H1 (cell line): Measurements from ENCODE around the gene TPRN. TPM values are rescaled to one million over a fixed set of nuclear protein-coding genes. Genes with fewer than 3 reads are reported as not detected.

Source experiments
- CTCF ChIA-PET: fragments of 300-600 bp; sonication (Branson Sonifier 250); formaldehyde crosslinking; loops from one replicate; lab custom pipeline; 2021; ENCODE audit not compliant: partially characterized antibody; lab: Charles Lee
- POLR2A ChIA-PET: fragments of 300-600 bp; sonication (Branson Sonifier 250); formaldehyde crosslinking; loops from one replicate; lab custom pipeline; 2021; ENCODE audit warnings: inconsistent platforms; ENCODE audit not compliant: partially characterized antibody; lab: Charles Lee
- DNase-seq, 2 experiments: peaks; one replicate each; pipeline versions ENCODE4 v3.0.0 to v3.0.0-alpha.2; 2010 to 2022; ENCODE audit warnings: low spot score in 2 of 2, low read depth in 1 of 2, mixed read lengths in 1 of 2
- FAIRE-seq: peaks from 2 replicates; lab custom pipeline; 2011; peaks lifted over from hg19 to GRCh38; lab: Jason Lieb, UNC
- H2AFZ ChIP-seq: 2 replicates; pipeline ENCODE4 v1.8.1; 2012; ENCODE audit warnings: low read length, inconsistent platforms
- H2AK5ac ChIP-seq: 2 replicates; pipeline ENCODE4 v1.6.1; 2013; ENCODE audit warnings: low read depth, low read length
- H2BK120ac ChIP-seq: replicated peaks from 2 replicates; pipeline ENCODE3; 2013; ENCODE audit warnings: low read depth, low read length, inconsistent platforms
- H2BK12ac ChIP-seq: 2 replicates; pipeline ENCODE4 v1.6.1; 2013; ENCODE audit warnings: low read depth, low read length
- H2BK15ac ChIP-seq: 2 replicates; pipeline ENCODE4 v1.6.1; 2013; ENCODE audit warnings: low read length
- H2BK20ac ChIP-seq: 2 replicates; pipeline ENCODE4 v1.6.1; 2013; ENCODE audit warnings: low read length
- H2BK5ac ChIP-seq: 2 replicates; pipeline ENCODE4 v1.6.1; 2013; ENCODE audit warnings: low read depth, low read length
- H3K14ac ChIP-seq: 2 replicates; pipeline ENCODE4 v1.6.1; 2013; ENCODE audit warnings: inconsistent platforms; ENCODE audit not compliant: insufficient read length
- H3K18ac ChIP-seq: 2 replicates; pipeline ENCODE4 v1.6.1; 2013; ENCODE audit warnings: low read length; ENCODE audit errors: extremely low read depth
- H3K23ac ChIP-seq: 2 replicates; pipeline ENCODE4 v1.6.1; 2013; ENCODE audit warnings: inconsistent platforms; ENCODE audit not compliant: insufficient read length
- H3K23me2 ChIP-seq: 2 replicates; pipeline ENCODE4 v1.6.1; 2013; ENCODE audit warnings: low read depth, low read length
- H3K27ac ChIP-seq: 2 replicates; pipeline ENCODE4 v1.6.1; 2011; ENCODE audit warnings: low read depth, low read length, inconsistent platforms
- H3K27me3 ChIP-seq, 4 experiments: replicated peaks in 1 of 4; 1 replicate in 1 of 4; 2 replicates in 3 of 4; pipeline versions ENCODE4 v1.6.1 to v1.8.1; 2011 to 2013; ENCODE audit warnings: low read length in 3 of 4, mild to moderate bottlenecking in 3 of 4, inconsistent platforms in 2 of 4, mixed read lengths in 2 of 4, moderate library complexity in 1 of 4; ENCODE audit not compliant: control insufficient read depth in 3 of 4, insufficient read depth in 3 of 4; ENCODE audit errors: extremely low read depth in 1 of 4
- H3K36me3 ChIP-seq, 4 experiments: 2 replicates each; pipeline versions ENCODE4 v1.6.1 to v1.8.1; 2011 to 2013; ENCODE audit warnings: mild to moderate bottlenecking in 4 of 4, low read length in 3 of 4, moderate library complexity in 2 of 4, control low read depth in 1 of 4, inconsistent platforms in 1 of 4; ENCODE audit not compliant: insufficient read depth in 4 of 4, control insufficient read depth in 2 of 4
- H3K4ac ChIP-seq: replicated peaks from 2 replicates; pipeline ENCODE3; 2013; ENCODE audit warnings: low read length, low read depth, mixed read lengths, inconsistent platforms; ENCODE audit not compliant: insufficient read length
- H3K4me1 ChIP-seq, 4 experiments: replicated peaks in 1 of 4; 1 replicate in 1 of 4; 2 replicates in 3 of 4; pipeline versions ENCODE4 v1.6.1 to v1.8.1; 2011 to 2013; ENCODE audit warnings: low read length in 3 of 4, inconsistent platforms in 2 of 4, mixed read lengths in 1 of 4; ENCODE audit not compliant: insufficient read depth in 4 of 4, control insufficient read depth in 3 of 4
- H3K4me2 ChIP-seq, 2 experiments: 2 replicates each; pipeline versions ENCODE4 v1.6.1 to v1.8.1; 2011 to 2013; ENCODE audit warnings: low read depth in 2 of 2, low read length in 2 of 2, control low read depth in 1 of 2, inconsistent platforms in 1 of 2, mild to moderate bottlenecking in 1 of 2; ENCODE audit not compliant: insufficient read depth in 1 of 2
- H3K4me3 ChIP-seq, 4 experiments: fragments of 200-600, 300-600 bp in 1 of 4; sonication (generic), shearing (Covaris generic), sonication (Bioruptor Twin) in 1 of 4; 2 replicates each; pipeline versions ENCODE4 v1.5.1 to v1.8.1; 2011 to 2016; ENCODE audit warnings: low read length in 4 of 4, low read depth in 3 of 4, control low read depth in 2 of 4, inconsistent platforms in 2 of 4, mild to moderate bottlenecking in 2 of 4, mixed read lengths in 1 of 4, moderate library complexity in 1 of 4; ENCODE audit not compliant: insufficient read depth in 2 of 4; ENCODE audit errors: extremely low read depth in 1 of 4
- H3K56ac ChIP-seq: replicated peaks from 2 replicates; pipeline ENCODE3; 2013; ENCODE audit warnings: low read depth, mild to moderate bottlenecking, mixed read lengths, low read length, inconsistent platforms; ENCODE audit not compliant: insufficient read length
- H3K79me1 ChIP-seq: 2 replicates; pipeline ENCODE4 v1.6.1; 2013; ENCODE audit warnings: low read depth, low read length, control low read depth
- H3K79me2 ChIP-seq, 2 experiments: 2 replicates each; pipeline versions ENCODE4 v1.6.1 to v1.8.1; 2012 to 2013; ENCODE audit warnings: low read length in 2 of 2, mild to moderate bottlenecking in 2 of 2, inconsistent platforms in 1 of 2; ENCODE audit not compliant: insufficient read depth in 2 of 2, control insufficient read depth in 1 of 2
- H3K9ac ChIP-seq, 4 experiments: replicated peaks in 1 of 4; 1 replicate in 1 of 4; 2 replicates in 3 of 4; pipeline versions ENCODE4 v1.6.1 to v1.8.1; 2011 to 2013; ENCODE audit warnings: low read depth in 3 of 4, low read length in 3 of 4, control low read depth in 2 of 4, mild to moderate bottlenecking in 2 of 4, moderate library complexity in 2 of 4, inconsistent platforms in 1 of 4; ENCODE audit errors: extremely low read depth in 1 of 4
- H3K9me3 ChIP-seq, 2 experiments: 2 replicates each; pipeline versions ENCODE4 v1.6.1 to v1.8.1; 2012 to 2013; ENCODE audit warnings: mild to moderate bottlenecking in 2 of 2, moderate library complexity in 2 of 2, control low read depth in 1 of 2, inconsistent platforms in 1 of 2, low read depth in 1 of 2, low read length in 1 of 2, mixed read lengths in 1 of 2; ENCODE audit not compliant: insufficient read depth in 2 of 2
- H4K20me1 ChIP-seq, 2 experiments: replicated peaks in 1 of 2; 2 replicates each; pipeline versions ENCODE3 to v1.8.1; 2011 to 2013; ENCODE audit warnings: inconsistent platforms in 2 of 2, low read length in 2 of 2, mild to moderate bottlenecking in 1 of 2; ENCODE audit not compliant: insufficient read depth in 2 of 2, control insufficient read depth in 1 of 2
- H4K5ac ChIP-seq: 2 replicates; pipeline ENCODE4 v1.6.1; 2013; ENCODE audit warnings: low read length, low read depth, mixed read lengths, inconsistent platforms; ENCODE audit not compliant: insufficient read length
- H4K8ac ChIP-seq: 2 replicates; pipeline ENCODE4 v1.8.0; 2013; ENCODE audit warnings: mild to moderate bottlenecking, moderate library complexity, low read length, inconsistent platforms; ENCODE audit not compliant: insufficient read depth; ENCODE audit errors: extremely low read depth
- H4K91ac ChIP-seq: replicated peaks from 2 replicates; pipeline ENCODE3; 2013; ENCODE audit warnings: low read length, mixed read lengths, inconsistent platforms; ENCODE audit not compliant: insufficient read length
- EP300 ChIP-seq, 2 experiments: IDR thresholded peaks; 1 replicate in 1 of 2; 2 replicates in 1 of 2; pipeline ENCODE4 v1.6.1; 2011 to 2012; ENCODE audit warnings: low read depth in 2 of 2, low read length in 2 of 2, mild to moderate bottlenecking in 2 of 2, borderline replicate concordance in 1 of 2, inconsistent platforms in 1 of 2, moderate library complexity in 1 of 2
- EZH2 ChIP-seq: fragments of 200-600 bp; sonication (generic); IDR thresholded peaks from 2 replicates; pipeline ENCODE4 v1.7.1; 2012; ENCODE audit warnings: low read depth, mild to moderate bottlenecking, moderate library complexity, low read length, inconsistent platforms; ENCODE audit not compliant: severe bottlenecking
- HDAC2 ChIP-seq, 2 experiments: fragments of 300-600 bp in 1 of 2; sonication (generic) in 1 of 2; IDR thresholded peaks; 2 replicates each; pipeline ENCODE4 v1.6.1; 2011 to 2012; ENCODE audit warnings: low read depth in 2 of 2, low read length in 2 of 2, mild to moderate bottlenecking in 2 of 2, moderate library complexity in 2 of 2, borderline replicate concordance in 1 of 2, inconsistent platforms in 1 of 2
- HDAC6 ChIP-seq: IDR thresholded peaks from one replicate; pipeline ENCODE4 v1.7.1; 2012; ENCODE audit warnings: low read depth, mild to moderate bottlenecking, inconsistent platforms, low read length, moderate library complexity
- NANOG ChIP-seq: IDR thresholded peaks from 2 replicates; pipeline ENCODE4 v1.6.1; 2011; ENCODE audit warnings: low read length, low read depth, mild to moderate bottlenecking, inconsistent platforms; ENCODE audit not compliant: insufficient read depth, poor library complexity, severe bottlenecking
- SP4 ChIP-seq: IDR thresholded peaks from 2 replicates; pipeline ENCODE4 v1.6.1; 2012; ENCODE audit warnings: low read length, inconsistent platforms
- WGBS, 2 experiments: shearing (Covaris generic) in 1 of 2; methylation state at CpG; one replicate each; pipeline versions ENCODE4 v1.1.6 to v1.1.7; 2013 to 2015; ENCODE audit warnings: low lambda C conversion rate in 2 of 2, mixed read lengths in 2 of 2, inconsistent platforms in 1 of 2, low coverage in 1 of 2, missing lambda C conversion rate in 1 of 2; ENCODE audit not compliant: insufficient replicate concordance in 2 of 2, insufficient coverage in 1 of 2, insufficient read length in 1 of 2; ENCODE audit errors: extremely low coverage in 1 of 2, missing lambda C conversion rate in 1 of 2; 5-methylcytosine and 5-hydroxymethylcytosine counted together
- polyA plus RNA-seq, 7 experiments: library from polyadenylated mRNA; depleted of rRNA in 3 of 7; stranded (reverse) in 5 of 7; unstranded in 2 of 7; fragments of >200 nt in 5 of 7; fragments of 200-250 nt in 2 of 7; gene quantifications; 1 replicate in 5 of 7; 2 replicates in 1 of 7; 4 replicates in 1 of 7; pipeline versions ENCODE4 v1.2.1 to v1.2.3, GENCODE V29; 2011 to 2013; ENCODE audit warnings: missing spikeins in 2 of 7, mixed read lengths in 2 of 7
- total RNA-seq: library from RNA; stranded (reverse); fragmentation: NEBNext Ultra II Directional; extraction: Animal tissue kit (Norgen Biotek cat#: 25700); gene quantifications from 2 replicates; pipeline ENCODE4 v1.2.1, GENCODE V29; 2021

Gene TPRN
- total and polyA plus RNA-seq, 2 of the 8 experiments (the other 6 are each of a cell fraction or from before 2014, with no cell fraction given), result 9.7 to 23.2 TPM

DNA sequence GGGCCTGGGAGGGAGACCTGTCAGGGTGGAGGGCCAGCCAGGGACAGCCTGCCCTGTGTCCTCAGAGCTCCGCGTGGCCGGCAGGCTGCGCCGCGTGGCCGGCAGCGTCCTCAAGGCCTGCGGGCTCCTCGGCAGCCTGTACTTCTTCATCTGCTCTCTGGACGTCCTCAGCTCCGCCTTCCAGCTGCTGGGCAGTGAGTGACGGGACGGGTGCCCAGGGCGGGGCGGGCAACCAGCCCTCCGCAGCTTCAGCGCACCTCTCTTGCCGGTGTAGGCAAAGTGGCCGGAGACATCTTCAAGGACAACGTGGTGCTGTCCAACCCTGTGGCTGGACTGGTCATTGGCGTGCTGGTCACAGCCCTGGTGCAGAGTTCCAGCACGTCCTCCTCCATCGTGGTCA is 32.0 kb upstream of the TPRN start:
- Histone ChIP-seq H4K5ac (no peak overlapping the region), H3K9ac (no peak overlapping the region), H3K79me2 (no peaks in the 10 kb centered on the region), H2BK15ac (no peak overlapping the region), H3K79me1 (no peaks in the 10 kb centered on the region), H4K91ac (no peak overlapping the region), H3K14ac (no peak overlapping the region), H4K20me1 (peaks cover 0 to 1% of the 10 kb centered on the region in 2 experiments), H3K18ac (no peak overlapping the region), H2AK5ac (no peak overlapping the region), H3K4me1 (peaks cover 0 to 19% (median 10%) of the 10 kb centered on the region in 4 experiments; a peak in 6 of 7 replicates), H2BK12ac (no peak overlapping the region), H2AFZ (no peak overlapping the region), H3K27ac (no peak overlapping the region), H3K4ac (no peak overlapping the region), H3K23ac (no peak overlapping the region), H3K4me2 (no peak overlapping the region), H2BK20ac (no peak overlapping the region), H2BK5ac (no peak overlapping the region), H3K56ac (no peak overlapping the region), H3K4me3 (no peak overlapping the region), H3K36me3 (no peaks in the 10 kb centered on the region), H2BK120ac (no peak overlapping the region), H3K23me2 (no peaks in the 10 kb centered on the region), H4K8ac (no peak overlapping the region), H3K27me3 (no peaks in the 10 kb centered on the region; a peak in 1 of 7 replicates), H3K9me3 (no peaks in the 10 kb centered on the region)
- no peak for TF ChIP-seq NANOG
- TF ChIP-seq HDAC6, result no peak
- no peak for TF ChIP-seq HDAC2 (IDR thresholded peaks at IDR 0.05; ENCODE audit: borderline replicate concordance in 1 of 2, low read depth in 2 of 2, low read length in 2 of 2)
- no peak for TF ChIP-seq EZH2
- TF ChIP-seq EP300 (IDR thresholded peaks at IDR 0.05; ENCODE audit: borderline replicate concordance in 1 of 2, low read depth in 2 of 2, low read length in 2 of 2), result no peak
- no peak for TF ChIP-seq SP4
- WGBS, 2 experiments, result 93% methylated on average over 24 of the region's 24 CpGs; no CpG with 5 or more reads in 1 of the 2 experiments
- CTCF ChIA-PET, result interaction anchor here (0.6 to 20.2 kb wide), 2 partner anchors 40 to 114 kb away, joined by 3 to 204 read pairs; partner anchors contain the start of genes ANAPC2 and SSNA1
- no peak for DNase-seq
- FAIRE-seq, result no peak
- POLR2A ChIA-PET, result interaction anchor here (0.6 to 69.9 kb wide), 3 partner anchors 10 to 533 kb away, joined by 3 to 1462 read pairs (median 3); partner anchors contain the start of genes NELFB, STPG3, TOR4A and TUBB4B
